IMR-90 (cell line): Measurements from ENCODE around the gene SLC38A9. TPM values are rescaled to one million over a fixed set of nuclear protein-coding genes. Genes with fewer than 3 reads are reported as not detected.

ENCODE experiments used
- ATAC-seq: fragments of 200-7000 bp; cut with Tn5 transposase; 2 replicates; pipeline ENCODE4 v1.9.1; 2020; ENCODE audit warnings: low read depth, mild to moderate bottlenecking, moderate library complexity
- BruUV-seq: library from RNA; stranded (reverse); fragments of 400-500 nt; replicated peaks from 2 replicates; lab custom pipeline; 2021; lab: Mats Ljungman, UMichigan
- CTCF ChIA-PET: fragments of 300-600 bp; formaldehyde crosslinking; extraction: SDS; loops from one replicate; lab custom pipeline; 2021; ENCODE audit warnings: antibody characterized with exemption; lab: Yijun Ruan, JAX
- POLR2A ChIA-PET: fragments of 300-600 bp; sonication (Branson Sonifier 250); formaldehyde crosslinking; loops from one replicate; lab custom pipeline; 2022; ENCODE audit warnings: antibody characterized with exemption; ENCODE audit not compliant: unreplicated experiment; lab: Charles Lee
- DNase-seq: peaks from one replicate; pipeline ENCODE4 v3.0.0; 2013
- H2AFZ ChIP-seq: replicated peaks from 2 replicates; pipeline ENCODE3; 2013; ENCODE audit warnings: low read length, mild to moderate bottlenecking; ENCODE audit not compliant: poor library complexity
- H2AK5ac ChIP-seq: 2 replicates; pipeline ENCODE4 v1.6.1; 2013; ENCODE audit warnings: low read depth, low read length, inconsistent platforms
- H2AK9ac ChIP-seq: replicated peaks from 2 replicates; pipeline ENCODE3; 2013; ENCODE audit warnings: mild to moderate bottlenecking, low read depth, low read length, moderate library complexity; ENCODE audit not compliant: poor library complexity
- H2BK120ac ChIP-seq: 2 replicates; pipeline ENCODE4 v1.6.1; 2013; ENCODE audit warnings: low read depth, low read length, inconsistent platforms
- H2BK15ac ChIP-seq: 3 replicates; pipeline ENCODE4 v1.6.1; 2013; ENCODE audit warnings: low read depth, low read length, inconsistent platforms
- H2BK20ac ChIP-seq: 2 replicates; pipeline ENCODE4 v1.6.1; 2013; ENCODE audit warnings: low read depth, mild to moderate bottlenecking, inconsistent platforms, low read length, moderate library complexity
- H2BK5ac ChIP-seq: 2 replicates; pipeline ENCODE4 v1.6.1; 2013; ENCODE audit warnings: mild to moderate bottlenecking, low read depth, low read length, inconsistent platforms; ENCODE audit not compliant: poor library complexity, severe bottlenecking
- H3K14ac ChIP-seq: replicated peaks from 2 replicates; pipeline ENCODE4 v1.6.1; 2013; ENCODE audit warnings: low read depth, low read length, inconsistent platforms
- H3K18ac ChIP-seq: 2 replicates; pipeline ENCODE4 v1.6.1; 2013; ENCODE audit warnings: low read depth, low read length, control low read depth
- H3K23ac ChIP-seq: 2 replicates; pipeline ENCODE4 v1.6.1; 2013; ENCODE audit warnings: low read depth, low read length, inconsistent platforms
- H3K27ac ChIP-seq: 2 replicates; pipeline ENCODE4 v1.5.1; 2013; ENCODE audit warnings: mild to moderate bottlenecking, control low read depth, low read length; ENCODE audit not compliant: insufficient read depth
- H3K27me3 ChIP-seq: 2 replicates; pipeline ENCODE4 v1.6.1; 2013; ENCODE audit warnings: low read length; ENCODE audit not compliant: control insufficient read depth, insufficient read depth
- H3K36me3 ChIP-seq: 2 replicates; pipeline ENCODE4 v1.6.1; 2013; ENCODE audit warnings: low read length, mixed read lengths; ENCODE audit not compliant: control insufficient read depth, insufficient read depth
- H3K4ac ChIP-seq: 2 replicates; pipeline ENCODE4 v1.6.1; 2013; ENCODE audit warnings: low read depth, low read length, inconsistent platforms
- H3K4me1 ChIP-seq: 2 replicates; pipeline ENCODE4 v1.6.1; 2013; ENCODE audit warnings: low read length, mixed read lengths; ENCODE audit not compliant: control insufficient read depth, insufficient read depth
- H3K4me2 ChIP-seq: 2 replicates; pipeline ENCODE4 v1.6.1; 2013; ENCODE audit warnings: low read depth, mild to moderate bottlenecking, control low read depth, low read length, moderate library complexity
- H3K4me3 ChIP-seq: 2 replicates; pipeline ENCODE4 v1.5.1; 2013; ENCODE audit warnings: low read depth, mild to moderate bottlenecking, control low read depth, low read length, moderate library complexity; ENCODE audit not compliant: insufficient read depth
- H3K56ac ChIP-seq: 2 replicates; pipeline ENCODE4 v1.6.1; 2013; ENCODE audit warnings: low read length, inconsistent platforms; ENCODE audit not compliant: insufficient read depth; ENCODE audit errors: extremely low read depth
- H3K79me1 ChIP-seq, 2 experiments: 2 replicates each; pipeline ENCODE4 v1.6.1; 2013; ENCODE audit warnings: low read length in 2 of 2, inconsistent platforms in 1 of 2, low read depth in 1 of 2
- H3K9ac ChIP-seq: 2 replicates; pipeline ENCODE4 v1.6.1; 2013; ENCODE audit warnings: low read depth, low read length, control low read depth
- H3K9me1 ChIP-seq: 2 replicates; pipeline ENCODE4 v1.6.1; 2013; ENCODE audit warnings: low read length, inconsistent platforms; ENCODE audit not compliant: insufficient read depth
- H3K9me3 ChIP-seq: 2 replicates; pipeline ENCODE4 v1.6.1; 2013; ENCODE audit warnings: low read length; ENCODE audit not compliant: control insufficient read depth, insufficient read depth
- H4K20me1 ChIP-seq: 2 replicates; pipeline ENCODE4 v1.6.1; 2013; ENCODE audit warnings: low read length, inconsistent platforms; ENCODE audit not compliant: insufficient read depth
- H4K5ac ChIP-seq: 2 replicates; pipeline ENCODE4 v1.6.1; 2013; ENCODE audit warnings: mild to moderate bottlenecking, low read depth, low read length, control low read depth
- H4K8ac ChIP-seq, 2 experiments: 2 replicates each; pipeline ENCODE4 v1.6.1; 2013; ENCODE audit warnings: low read depth in 2 of 2, low read length in 2 of 2, control low read depth in 1 of 2, inconsistent platforms in 1 of 2
- H4K91ac ChIP-seq: 2 replicates; pipeline ENCODE4 v1.6.1; 2013; ENCODE audit warnings: low read depth, low read length, inconsistent platforms; ENCODE audit not compliant: insufficient read depth
- MAFK ChIP-seq: IDR thresholded peaks from 2 replicates; pipeline ENCODE4 v1.6.1; 2012; ENCODE audit warnings: low read depth, low read length, improper control_type of control experiment
- POLR2A ChIP-seq: IDR thresholded peaks from 2 replicates; pipeline ENCODE4 v1.6.1; 2012; ENCODE audit warnings: mild to moderate bottlenecking, low read depth, low read length
- RAD21 ChIP-seq: IDR thresholded peaks from 2 replicates; pipeline ENCODE4 v1.6.1; 2012; ENCODE audit warnings: low read length, improper control_type of control experiment
- RCOR1 ChIP-seq: IDR thresholded peaks from 2 replicates; pipeline ENCODE4 v1.6.1; 2012; ENCODE audit warnings: mild to moderate bottlenecking, low read length, improper control_type of control experiment; ENCODE audit not compliant: insufficient replicate concordance
- SMC3 ChIP-seq: fragments of 150-350 bp; IDR thresholded peaks from 2 replicates; pipeline ENCODE4 v1.6.1; 2016; ENCODE audit warnings: low read depth, mild to moderate bottlenecking, antibody characterized with exemption, low read length, moderate library complexity
- WGBS, 2 experiments: methylation state at CpG; one replicate each; pipeline versions ENCODE4 v1.1.5 to v1.1.7; 2013; ENCODE audit warnings: missing lambda C conversion rate in 2 of 2; ENCODE audit not compliant: insufficient read length in 1 of 2; ENCODE audit errors: extremely low coverage in 2 of 2; 5-methylcytosine and 5-hydroxymethylcytosine counted together
- dilution Hi-C: fragments of 300-500 bp; cut with HindIII; formaldehyde crosslinking; loops from one replicate; pipeline ENCODE4 v1.14.3; 2018; ENCODE audit warnings: low sequenced_read_pairs; ENCODE audit not compliant: unreplicated experiment
- in situ Hi-C: fragments of 300-500 bp; cut with MboI; formaldehyde crosslinking; loops from 3 replicates; pipeline ENCODE4 v1.14.3; 2019; ENCODE audit warnings: low sequenced_read_pairs, inconsistent platforms, mixed read lengths
- intact Hi-C: fragments of 100-400 bp; cut with micrococcal nuclease; formaldehyde crosslinking; loops from 2 replicates; pipeline ENCODE4 v1.10.0; 2022
- polyA plus RNA-seq, 3 experiments: library from polyadenylated mRNA; depleted of rRNA; stranded (reverse); fragments of >200 nt; gene quantifications; 2 replicates each; pipeline ENCODE4 v1.2.3, GENCODE V29; 2012; ENCODE audit warnings: low replicate concordance in 1 of 3
- total RNA-seq: library from RNA; depleted of rRNA; stranded (reverse); fragments of >200 nt; gene quantifications from 2 replicates; pipeline ENCODE4 v1.2.3, GENCODE V29; 2012

The SLC38A9 gene
- total and polyA plus RNA-seq, 2 of the 4 experiments (the other 2 are of a cell fraction) = 10.5 to 24.2 TPM

DNA sequence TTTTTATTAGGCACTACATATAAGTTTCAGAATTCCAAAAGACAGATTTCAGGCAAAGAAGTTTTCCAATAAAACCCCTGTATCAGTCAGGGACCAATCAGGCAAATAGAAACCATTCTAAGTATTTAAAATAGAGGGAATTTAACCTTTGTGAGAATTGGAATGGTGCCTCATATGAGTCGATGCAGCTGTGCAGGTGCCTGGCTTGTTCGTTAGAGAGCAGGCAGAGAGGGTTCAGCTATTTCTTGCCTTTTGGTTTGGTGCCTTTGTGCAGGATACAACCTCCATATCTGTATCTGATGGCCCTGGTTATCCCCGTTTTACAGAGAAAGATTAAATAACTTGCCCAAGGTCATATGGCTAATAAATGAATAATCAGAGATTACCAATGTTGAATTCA lies 19.7 kb upstream of the SLC38A9 start:
- TF ChIP-seq POLR2A (no peak), RAD21 (no peak), RCOR1 (no peak), SMC3 (no peak), MAFK (no peak)
- CTCF ChIA-PET = no interaction called here

More for the DNA sequence above, 19.7 kb upstream of the SLC38A9 start:
- no peak overlapping the region for H3K14ac ChIP-seq
- no peaks in the 10 kb centered on the region for H4K20me1 ChIP-seq
- no peak overlapping the region for H4K5ac ChIP-seq
- no peaks in the 10 kb centered on the region for H3K79me1 ChIP-seq
- no peak overlapping the region for H2AK5ac ChIP-seq
- ATAC-seq (no peak), DNase-seq (no peak)
- no peaks in the 10 kb centered on the region for H3K36me3 ChIP-seq
- H2BK15ac ChIP-seq = no peak overlapping the region
- no peak overlapping the region for H2AFZ ChIP-seq
- in situ Hi-C loops (no loop called here), intact Hi-C loops (no loop called here), dilution Hi-C loops (no loop called here)
- H3K4me2 ChIP-seq = no peak overlapping the region
- no peak overlapping the region for H3K9ac ChIP-seq
- H3K23ac ChIP-seq = no peak overlapping the region
- no peaks in the 10 kb centered on the region for H3K4me1 ChIP-seq
- BruUV-seq = no TSS peak
- H3K4me3 ChIP-seq = no peak overlapping the region
- no peak overlapping the region for H2BK120ac ChIP-seq
- H2AK9ac ChIP-seq = no peak overlapping the region
- H3K4ac ChIP-seq = no peak overlapping the region
- H2BK20ac ChIP-seq = no peak overlapping the region
- no peak overlapping the region for H4K91ac ChIP-seq
- peaks cover 3% of the 10 kb centered on the region; the same call in 1 of the 2 replicates for H3K27me3 ChIP-seq
- H3K18ac ChIP-seq = no peak overlapping the region
- no peak overlapping the region for H3K56ac ChIP-seq
- no CpG with 5 or more reads among the region's 3 CpGs for WGBS, 2 experiments
- no peak overlapping the region for H3K27ac ChIP-seq
- POLR2A ChIA-PET = no interaction called here
- no peak overlapping the region for H4K8ac ChIP-seq
- H2BK5ac ChIP-seq = no peak overlapping the region
- no peaks in the 10 kb centered on the region for H3K9me3 ChIP-seq
- H3K9me1 ChIP-seq = no peaks in the 10 kb centered on the region
